Stimulated activated CD4-positive, alpha-beta T cell treated with anti-CD3 and anti-CD28 coated beads, TNF-alpha, amount 100 ng/mL, for 48 hours (primary cell): ENCODE results near the gene FAM181B.

Experiments used
- DNase-seq, 3 donors: peaks; one replicate each; pipeline ENCODE4 v3.0.0-alpha.2; 2020; ENCODE audit warnings: low read depth in 3 of 3

The FAM181B gene

GRCh38 chr11:82683029-82683428 is 50.6 kb downstream of the FAM181B start:
- no peak for DNase-seq

- no peak for DNase-seq
Measured at GRCh38 chr11:82682003-82682751, 51.5 kb downstream of the FAM181B start.

GRCh38 chr11:82680252-82680651 is 53.4 kb downstream of the FAM181B start:
- no peak for DNase-seq
